ENCODE data around the gene ADRA1B.

Gene ADRA1B

GRCh38 chr5:159945359-159945758, 29.1 kb downstream of the ADRA1B start:
- H3K4me1 ChIP-seq (ENCODE audit: low read depth, poor library complexity, severe bottlenecking) = no peaks in the 10 kb centered on the region
- H3K27me3 ChIP-seq (ENCODE audit: insufficient read depth, low read depth) = no peaks in the 10 kb centered on the region
- H3K4me3 ChIP-seq (IDR thresholded peaks at IDR 0.05; ENCODE audit: insufficient read depth, low read depth, low read length) = no peak overlapping the region
- H3K27ac ChIP-seq = no peak overlapping the region
- no peak for TF ChIP-seq CTCF (conservative IDR thresholded peaks at IDR 0.05; ENCODE audit: low read depth, low read length)
- H3K9ac ChIP-seq = no peak overlapping the region
- H3K79me2 ChIP-seq (ENCODE audit: insufficient read depth, low read depth) = no peaks in the 10 kb centered on the region
- H4K20me1 ChIP-seq (ENCODE audit: insufficient read depth) = no peaks in the 10 kb centered on the region
- no peak overlapping the region for H2AFZ ChIP-seq (ENCODE audit: low read depth)
- no peaks in the 10 kb centered on the region for H3K36me3 ChIP-seq (ENCODE audit: insufficient read depth)
- no peak overlapping the region for H3K4me2 ChIP-seq

- H3K4me1 ChIP-seq (ENCODE audit: low read depth, poor library complexity, severe bottlenecking) = no peaks in the 10 kb centered on the region
- no peaks in the 10 kb centered on the region for H3K36me3 ChIP-seq (ENCODE audit: insufficient read depth)
- no peak overlapping the region for H3K9ac ChIP-seq
- no peak overlapping the region for H3K27ac ChIP-seq
- H2AFZ ChIP-seq (ENCODE audit: low read depth) = no peak overlapping the region
- H3K4me2 ChIP-seq = no peak overlapping the region
- H3K4me3 ChIP-seq (IDR thresholded peaks at IDR 0.05; ENCODE audit: insufficient read depth, low read depth, low read length) = no peak overlapping the region
- H4K20me1 ChIP-seq (ENCODE audit: insufficient read depth) = no peaks in the 10 kb centered on the region
- TF ChIP-seq CTCF (conservative IDR thresholded peaks at IDR 0.05; ENCODE audit: low read depth, low read length) = no peak
- H3K27me3 ChIP-seq (ENCODE audit: insufficient read depth, low read depth) = no peaks in the 10 kb centered on the region
- no peaks in the 10 kb centered on the region for H3K79me2 ChIP-seq (ENCODE audit: insufficient read depth, low read depth)
Observed at GRCh38 chr5:159947708-159948358, 31.6 kb downstream of the ADRA1B start.

- H3K4me2 ChIP-seq = no peak overlapping the region
- no peak overlapping the region for H3K4me3 ChIP-seq (IDR thresholded peaks at IDR 0.05; ENCODE audit: insufficient read depth, low read depth, low read length)
- H3K27ac ChIP-seq = no peak overlapping the region
- no peaks in the 10 kb centered on the region for H3K4me1 ChIP-seq (ENCODE audit: low read depth, poor library complexity, severe bottlenecking)
- H2AFZ ChIP-seq (ENCODE audit: low read depth) = no peak overlapping the region
- H4K20me1 ChIP-seq (ENCODE audit: insufficient read depth) = no peaks in the 10 kb centered on the region
- TF ChIP-seq CTCF (conservative IDR thresholded peaks at IDR 0.05; ENCODE audit: low read depth, low read length) = no peak
- no peaks in the 10 kb centered on the region for H3K36me3 ChIP-seq (ENCODE audit: insufficient read depth)
- H3K27me3 ChIP-seq (ENCODE audit: insufficient read depth, low read depth) = no peaks in the 10 kb centered on the region
- H3K79me2 ChIP-seq (ENCODE audit: insufficient read depth, low read depth) = no peaks in the 10 kb centered on the region
- H3K9ac ChIP-seq = no peak overlapping the region
Observed at GRCh38 chr5:159951387-159951786, 35.1 kb downstream of the ADRA1B start.

- Histone ChIP-seq H3K4me3 (IDR thresholded peaks at IDR 0.05; ENCODE audit: insufficient read depth, low read depth, low read length) (no peak overlapping the region), H3K27ac (no peak overlapping the region), H3K79me2 (ENCODE audit: insufficient read depth, low read depth) (no peaks in the 10 kb centered on the region), H3K9ac (no peak overlapping the region), H2AFZ (ENCODE audit: low read depth) (no peak overlapping the region), H3K36me3 (ENCODE audit: insufficient read depth) (no peaks in the 10 kb centered on the region), H3K4me2 (no peak overlapping the region), H3K27me3 (ENCODE audit: insufficient read depth, low read depth) (no peaks in the 10 kb centered on the region), H3K4me1 (ENCODE audit: low read depth, poor library complexity, severe bottlenecking) (no peaks in the 10 kb centered on the region), H4K20me1 (ENCODE audit: insufficient read depth) (no peaks in the 10 kb centered on the region)
- TF ChIP-seq CTCF (conservative IDR thresholded peaks at IDR 0.05; ENCODE audit: low read depth, low read length) = no peak
Observed at GRCh38 chr5:159951834-159952233, 35.6 kb downstream of the ADRA1B start.

All from KMS-11 (cell line).